HEK293 (cell line): ENCODE measurements around the gene PAQR7.

Experiments used
- OSR2 ChIP-seq: fragments of 450-650 bp; formaldehyde crosslinking; IDR thresholded peaks from 2 replicates; pipeline ENCODE4 v1.5.1; 2016; ENCODE audit warnings: missing biosample characterization, missing genetic modification characterization
- YY2 ChIP-seq: fragments of 450-650 bp; formaldehyde crosslinking; IDR thresholded peaks from 2 replicates; pipeline ENCODE4 v1.5.1; 2016; ENCODE audit warnings: missing biosample characterization, missing genetic modification characterization
- ZNF10 ChIP-seq: fragments of 450-650 bp; formaldehyde crosslinking; IDR thresholded peaks from 2 replicates; pipeline ENCODE4 v1.5.1; 2017; ENCODE audit warnings: missing biosample characterization, missing genetic modification characterization
- ZNF140 ChIP-seq: fragments of 450-650 bp; formaldehyde crosslinking; IDR thresholded peaks from 2 replicates; pipeline ENCODE4 v1.5.1; 2016; ENCODE audit warnings: missing biosample characterization, missing genetic modification characterization
- ZNF169 ChIP-seq: fragments of 450-650 bp; formaldehyde crosslinking; IDR thresholded peaks from 2 replicates; pipeline ENCODE4 v1.5.1; 2016; ENCODE audit warnings: missing biosample characterization, missing genetic modification characterization
- ZNF274 ChIP-seq, 2 experiments: fragments of 200-500 bp in 1 of 2; fragments of 450-650 bp in 1 of 2; sonication (Bioruptor generic) in 1 of 2; formaldehyde crosslinking in 1 of 2; IDR thresholded peaks; 2 replicates each; pipeline versions ENCODE4 v1.5.1 to v1.6.1; 2014 to 2016; ENCODE audit warnings: borderline replicate concordance in 1 of 2, inconsistent platforms in 1 of 2, low read length in 1 of 2, missing biosample characterization in 1 of 2, missing genetic modification characterization in 1 of 2
- ZNF404 ChIP-seq: fragments of 450-650 bp; formaldehyde crosslinking; IDR thresholded peaks from 2 replicates; pipeline ENCODE4 v1.5.1; 2017; ENCODE audit warnings: missing biosample characterization, missing genetic modification characterization
- TF ChIP-seq, protein P1 (sequence below): fragments of 450-650 bp; formaldehyde crosslinking; IDR thresholded peaks from 2 replicates; pipeline ENCODE4 v1.5.1; 2016; ENCODE audit warnings: missing biosample characterization, missing genetic modification characterization
- TF ChIP-seq, protein P2 (sequence below): fragments of 450-650 bp; formaldehyde crosslinking; IDR thresholded peaks from 2 replicates; pipeline ENCODE4 v1.5.1; 2016; ENCODE audit warnings: missing biosample characterization, missing genetic modification characterization
- TF ChIP-seq, protein P3 (sequence below): sonication (generic); formaldehyde crosslinking; IDR thresholded peaks from 2 replicates; pipeline ENCODE4 v1.8.1; 2022; ENCODE audit warnings: mild to moderate bottlenecking, moderate library complexity, missing genetic modification reagents
- TF ChIP-seq, protein P4 (sequence below): fragments of 450-650 bp; formaldehyde crosslinking; IDR thresholded peaks from 2 replicates; pipeline ENCODE4 v1.5.1; 2016; ENCODE audit warnings: missing biosample characterization, missing genetic modification characterization
- TF ChIP-seq, protein P5 (sequence below): fragments of 450-650 bp; formaldehyde crosslinking; IDR thresholded peaks from 2 replicates; pipeline ENCODE4 v1.5.1; 2016; ENCODE audit warnings: missing biosample characterization, missing genetic modification characterization

DNA sequence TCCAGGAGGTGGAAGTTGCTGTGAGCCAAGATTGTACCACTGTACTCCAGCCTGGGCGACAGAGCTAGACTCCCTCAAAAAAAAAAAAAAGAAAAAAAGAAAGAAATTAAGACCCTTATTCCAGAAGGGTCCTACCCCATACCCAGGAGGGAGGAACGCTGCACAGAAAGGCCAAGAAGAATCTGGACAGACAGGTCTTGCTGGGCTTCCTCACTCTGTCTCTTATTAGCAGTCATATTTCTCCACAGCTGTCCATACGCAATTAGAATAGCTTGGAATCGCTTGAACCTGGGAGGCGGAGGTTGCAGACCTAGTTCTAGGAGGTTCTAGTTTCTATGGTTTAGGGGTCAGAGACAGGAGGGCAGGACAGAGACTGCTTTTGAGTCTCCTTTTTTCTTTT lies 3.2 kb upstream of the PAQR7 start:
- TF ChIP-seq, protein P1, sequence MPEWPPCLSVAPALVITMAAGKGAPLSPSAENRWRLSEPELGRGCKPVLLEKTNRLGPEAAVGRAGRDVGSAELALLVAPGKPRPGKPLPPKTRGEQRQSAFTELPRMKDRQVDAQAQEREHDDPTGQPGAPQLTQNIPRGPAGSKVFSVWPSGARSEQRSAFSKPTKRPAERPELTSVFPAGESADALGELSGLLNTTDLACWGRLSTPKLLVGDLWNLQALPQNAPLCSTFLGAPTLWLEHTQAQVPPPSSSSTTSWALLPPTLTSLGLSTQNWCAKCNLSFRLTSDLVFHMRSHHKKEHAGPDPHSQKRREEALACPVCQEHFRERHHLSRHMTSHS (tag by site-specific recombination) = no peak
- TF ChIP-seq ZNF404 = no peak
- TF ChIP-seq, protein P2, sequence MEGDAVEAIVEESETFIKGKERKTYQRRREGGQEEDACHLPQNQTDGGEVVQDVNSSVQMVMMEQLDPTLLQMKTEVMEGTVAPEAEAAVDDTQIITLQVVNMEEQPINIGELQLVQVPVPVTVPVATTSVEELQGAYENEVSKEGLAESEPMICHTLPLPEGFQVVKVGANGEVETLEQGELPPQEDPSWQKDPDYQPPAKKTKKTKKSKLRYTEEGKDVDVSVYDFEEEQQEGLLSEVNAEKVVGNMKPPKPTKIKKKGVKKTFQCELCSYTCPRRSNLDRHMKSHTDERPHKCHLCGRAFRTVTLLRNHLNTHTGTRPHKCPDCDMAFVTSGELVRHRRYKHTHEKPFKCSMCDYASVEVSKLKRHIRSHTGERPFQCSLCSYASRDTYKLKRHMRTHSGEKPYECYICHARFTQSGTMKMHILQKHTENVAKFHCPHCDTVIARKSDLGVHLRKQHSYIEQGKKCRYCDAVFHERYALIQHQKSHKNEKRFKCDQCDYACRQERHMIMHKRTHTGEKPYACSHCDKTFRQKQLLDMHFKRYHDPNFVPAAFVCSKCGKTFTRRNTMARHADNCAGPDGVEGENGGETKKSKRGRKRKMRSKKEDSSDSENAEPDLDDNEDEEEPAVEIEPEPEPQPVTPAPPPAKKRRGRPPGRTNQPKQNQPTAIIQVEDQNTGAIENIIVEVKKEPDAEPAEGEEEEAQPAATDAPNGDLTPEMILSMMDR (tag by site-specific recombination) = no peak
- TF ChIP-seq, protein P3, sequence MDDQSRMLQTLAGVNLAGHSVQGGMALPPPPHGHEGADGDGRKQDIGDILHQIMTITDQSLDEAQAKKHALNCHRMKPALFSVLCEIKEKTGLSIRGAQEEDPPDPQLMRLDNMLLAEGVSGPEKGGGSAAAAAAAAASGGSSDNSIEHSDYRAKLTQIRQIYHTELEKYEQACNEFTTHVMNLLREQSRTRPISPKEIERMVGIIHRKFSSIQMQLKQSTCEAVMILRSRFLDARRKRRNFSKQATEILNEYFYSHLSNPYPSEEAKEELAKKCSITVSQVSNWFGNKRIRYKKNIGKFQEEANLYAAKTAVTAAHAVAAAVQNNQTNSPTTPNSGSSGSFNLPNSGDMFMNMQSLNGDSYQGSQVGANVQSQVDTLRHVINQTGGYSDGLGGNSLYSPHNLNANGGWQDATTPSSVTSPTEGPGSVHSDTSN = no peak
- TF ChIP-seq, protein P4, sequence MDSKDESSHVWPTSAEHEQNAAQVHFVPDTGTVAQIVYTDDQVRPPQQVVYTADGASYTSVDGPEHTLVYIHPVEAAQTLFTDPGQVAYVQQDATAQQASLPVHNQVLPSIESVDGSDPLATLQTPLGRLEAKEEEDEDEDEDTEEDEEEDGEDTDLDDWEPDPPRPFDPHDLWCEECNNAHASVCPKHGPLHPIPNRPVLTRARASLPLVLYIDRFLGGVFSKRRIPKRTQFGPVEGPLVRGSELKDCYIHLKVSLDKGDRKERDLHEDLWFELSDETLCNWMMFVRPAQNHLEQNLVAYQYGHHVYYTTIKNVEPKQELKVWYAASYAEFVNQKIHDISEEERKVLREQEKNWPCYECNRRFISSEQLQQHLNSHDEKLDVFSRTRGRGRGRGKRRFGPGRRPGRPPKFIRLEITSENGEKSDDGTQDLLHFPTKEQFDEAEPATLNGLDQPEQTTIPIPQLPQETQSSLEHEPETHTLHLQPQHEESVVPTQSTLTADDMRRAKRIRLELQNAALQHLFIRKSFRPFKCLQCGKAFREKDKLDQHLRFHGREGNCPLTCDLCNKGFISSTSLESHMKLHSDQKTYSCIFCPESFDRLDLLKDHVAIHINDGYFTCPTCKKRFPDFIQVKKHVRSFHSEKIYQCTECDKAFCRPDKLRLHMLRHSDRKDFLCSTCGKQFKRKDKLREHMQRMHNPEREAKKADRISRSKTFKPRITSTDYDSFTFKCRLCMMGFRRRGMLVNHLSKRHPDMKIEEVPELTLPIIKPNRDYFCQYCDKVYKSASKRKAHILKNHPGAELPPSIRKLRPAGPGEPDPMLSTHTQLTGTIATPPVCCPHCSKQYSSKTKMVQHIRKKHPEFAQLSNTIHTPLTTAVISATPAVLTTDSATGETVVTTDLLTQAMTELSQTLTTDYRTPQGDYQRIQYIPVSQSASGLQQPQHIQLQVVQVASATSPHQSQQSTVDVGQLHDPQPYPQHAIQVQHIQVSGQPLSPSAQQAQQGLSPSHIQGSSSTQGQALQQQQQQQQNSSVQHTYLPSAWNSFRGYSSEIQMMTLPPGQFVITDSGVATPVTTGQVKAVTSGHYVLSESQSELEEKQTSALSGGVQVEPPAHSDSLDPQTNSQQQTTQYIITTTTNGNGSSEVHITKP (tag by site-specific recombination) = no peak
- TF ChIP-seq ZNF169 (tag by site-specific recombination) = no peak
- no peak for TF ChIP-seq ZNF274 (IDR thresholded peaks at IDR 0.05; ENCODE audit: low read length)
- no peak for TF ChIP-seq ZNF274 (tag by site-specific recombination; IDR thresholded peaks at IDR 0.05; ENCODE audit: borderline replicate concordance)
- TF ChIP-seq OSR2 (tag by site-specific recombination) = no peak
- no peak for TF ChIP-seq ZNF10
- TF ChIP-seq, protein P5, sequence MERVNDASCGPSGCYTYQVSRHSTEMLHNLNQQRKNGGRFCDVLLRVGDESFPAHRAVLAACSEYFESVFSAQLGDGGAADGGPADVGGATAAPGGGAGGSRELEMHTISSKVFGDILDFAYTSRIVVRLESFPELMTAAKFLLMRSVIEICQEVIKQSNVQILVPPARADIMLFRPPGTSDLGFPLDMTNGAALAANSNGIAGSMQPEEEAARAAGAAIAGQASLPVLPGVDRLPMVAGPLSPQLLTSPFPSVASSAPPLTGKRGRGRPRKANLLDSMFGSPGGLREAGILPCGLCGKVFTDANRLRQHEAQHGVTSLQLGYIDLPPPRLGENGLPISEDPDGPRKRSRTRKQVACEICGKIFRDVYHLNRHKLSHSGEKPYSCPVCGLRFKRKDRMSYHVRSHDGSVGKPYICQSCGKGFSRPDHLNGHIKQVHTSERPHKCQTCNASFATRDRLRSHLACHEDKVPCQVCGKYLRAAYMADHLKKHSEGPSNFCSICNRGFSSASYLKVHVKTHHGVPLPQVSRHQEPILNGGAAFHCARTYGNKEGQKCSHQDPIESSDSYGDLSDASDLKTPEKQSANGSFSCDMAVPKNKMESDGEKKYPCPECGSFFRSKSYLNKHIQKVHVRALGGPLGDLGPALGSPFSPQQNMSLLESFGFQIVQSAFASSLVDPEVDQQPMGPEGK (tag by site-specific recombination) = no peak
- no peak for TF ChIP-seq ZNF140 (tag by site-specific recombination)
- TF ChIP-seq YY2 (tag by site-specific recombination) = no peak
